Measurements from ENCODE around the gene LDLRAD4. TPM values are rescaled to one million over a fixed set of nuclear protein-coding genes. Genes with fewer than 3 reads are reported as not detected.
A peak's percentile ranks its signal among the peaks of the same experiment; 100 is the strongest.

The LDLRAD4 gene
- total and polyA plus RNA-seq, 9 of the 15 experiments (the other 6 are each of a cell fraction or from before 2014, with no cell fraction given), result 0.01 TPM; not detected in 8

- TF ChIP-seq MCM2 (IDR thresholded peaks at IDR 0.05; ENCODE audit: low read depth) (no peak), KAT2B (IDR thresholded peaks at IDR 0.05; ENCODE audit: low read depth, low read length) (no peak), SRSF1 (IDR thresholded peaks at IDR 0.05; ENCODE audit: low read depth, low read length) (no peak), MTA2 (IDR thresholded peaks at IDR 0.05; ENCODE audit: low read depth) (no peak), CBFA2T2 (conservative IDR thresholded peaks at IDR 0.05) (no peak), CTCF (IDR thresholded peaks at IDR 0.05 in 2 of 3, conservative IDR thresholded peaks at IDR 0.05 in 1 of 3; ENCODE audit: insufficient read depth in 2 of 3, low read depth in 1 of 3, low read length in 3 of 3) (no peak)
Observed at GRCh38 chr18:13589316-13589715, 370.8 kb downstream of the LDLRAD4 start (continued).

GRCh38 chr18:13589943-13590342 is 371.4 kb downstream of the LDLRAD4 start:
- H4K20me1 ChIP-seq (replicated peaks; ENCODE audit: control insufficient read depth, insufficient read depth, low read length), result peaks cover 2% of the 10 kb centered on the region
- no peaks in the 10 kb centered on the region for H3K9me3 ChIP-seq (replicated peaks; ENCODE audit: control insufficient read depth, insufficient read depth, low read depth, low read length)
- peaks cover 0 to 1% of the 10 kb centered on the region in 2 experiments; a peak in 2 of 5 replicates for H3K4me1 ChIP-seq (replicated peaks in 1 of 2; ENCODE audit: control insufficient read depth in 2 of 2, insufficient read depth in 2 of 2, low read length in 2 of 2)
- DNase-seq (ENCODE audit: extremely low read depth in 1 of 4, low spot score in 3 of 4) (no peak), FAIRE-seq (no peak), ATAC-seq (no peak)
- in situ Hi-C loops (cut with MboI) (no loop called here), intact Hi-C loops (cut with micrococcal nuclease) (no loop called here)
- CTCF ChIA-PET (ENCODE audit: low intra/inter-chr PET ratio), result no interaction called here
- POLR2A ChIA-PET, result no interaction called here
- H3K27me3 ChIP-seq (ENCODE audit: control insufficient read depth in 2 of 2, insufficient read depth in 2 of 2, low read length in 2 of 2), result peaks cover 6 to 20% of the 10 kb centered on the region in 2 experiments; a peak in 3 of 5 replicates
- no peaks in the 10 kb centered on the region for H3K36me3 ChIP-seq (ENCODE audit: control insufficient read depth, insufficient read depth, low read length)
- BruUV-seq (replicated peaks), result no TSS peak
- H3K9ac ChIP-seq (ENCODE audit: insufficient read depth in 1 of 2, low read depth in 2 of 2, low read length in 2 of 2), result no peak overlapping the region
- no peaks in the 10 kb centered on the region for H3K9me1 ChIP-seq (ENCODE audit: control insufficient read depth, insufficient read depth, low read length)
- no peak for TF ChIP-seq CCNT2 (IDR thresholded peaks at IDR 0.05; ENCODE audit: borderline replicate concordance, extremely low read depth, insufficient read length, low read depth, low read length)
- no peak for TF ChIP-seq TBL1XR1 (IDR thresholded peaks at IDR 0.05; ENCODE audit: low read length in 2 of 2)
- no peak for TF ChIP-seq RUNX1 (IDR thresholded peaks at IDR 0.05; ENCODE audit: low read depth)
- no peak for TF ChIP-seq CSDE1 (IDR thresholded peaks at IDR 0.05)
- TF ChIP-seq ZNF395 (CRISPR knock-in tag; IDR thresholded peaks at IDR 0.05), result no peak
- TF ChIP-seq EGR1 (conservative IDR thresholded peaks at IDR 0.05), result peak; percentile 91
- TF ChIP-seq ZNF644 (tag; IDR thresholded peaks at IDR 0.05; ENCODE audit: low read depth), result no peak
- no peak for TF ChIP-seq ZNF3 (CRISPR knock-in tag; IDR thresholded peaks at IDR 0.05)
- TF ChIP-seq SMAD1 (IDR thresholded peaks at IDR 0.05; ENCODE audit: low read depth, low read length, partially characterized antibody), result no peak
- no peak overlapping the region for H2AFZ ChIP-seq (ENCODE audit: low read depth, low read length)
- no peak overlapping the region for H3K27ac ChIP-seq (ENCODE audit: extremely low read depth, low read depth, low read length)
- no peak overlapping the region for H3K4me2 ChIP-seq (ENCODE audit: insufficient read depth, low read length)
- 0% methylated on average over 5 of the region's 9 CpGs for WGBS (ENCODE audit: insufficient coverage, low coverage, missing lambda C conversion rate)
- no peak overlapping the region for H3K4me3 ChIP-seq
- no peaks in the 10 kb centered on the region for H3K79me2 ChIP-seq (ENCODE audit: control insufficient read depth, insufficient read depth, low read length)

Measured in K562 (cell line).